BJ (cell line): ENCODE measurements around the gene OR5A1. TPM values are rescaled to one million over a fixed set of nuclear protein-coding genes. Genes with fewer than 3 reads are reported as not detected.

Experiments used
- CTCF ChIA-PET: fragments of 350-600 bp; formaldehyde crosslinking; extraction: SDS; loops from one replicate; lab custom pipeline; 2021; ENCODE audit warnings: antibody characterized with exemption, inconsistent platforms; lab: Yijun Ruan, JAX
- POLR2A ChIA-PET: fragments of 300-600 bp; sonication (Branson Sonifier 250); formaldehyde crosslinking; extraction: SDS; loops from one replicate; lab custom pipeline; 2021; ENCODE audit warnings: antibody characterized with exemption; lab: Charles Lee
- DNase-seq: peaks from one replicate; pipeline ENCODE4 v3.0.0-alpha.2; 2011; ENCODE audit warnings: low read depth
- H3K27me3 ChIP-seq: 2 replicates; pipeline ENCODE4 v1.6.0; 2011; ENCODE audit warnings: low read length; ENCODE audit not compliant: control insufficient read depth, insufficient read depth
- H3K36me3 ChIP-seq: 2 replicates; pipeline ENCODE4 v1.5.1; 2011; ENCODE audit warnings: low read length; ENCODE audit not compliant: control insufficient read depth, insufficient read depth
- H3K4me3 ChIP-seq: 2 replicates; pipeline ENCODE4 v1.5.1; 2011; ENCODE audit warnings: low read depth, mild to moderate bottlenecking, control low read depth, low read length
- polyA plus RNA-seq: library from polyadenylated mRNA; depleted of rRNA; stranded (reverse); fragments of >200 nt; gene quantifications from 2 replicates; pipeline ENCODE4 v1.2.3, GENCODE V29; 2011
- TF ChIP-seq, protein P1 (sequence below): IDR thresholded peaks from 2 replicates; pipeline ENCODE4 v1.5.1; 2011; ENCODE audit warnings: low read depth, mild to moderate bottlenecking, control low read depth, inconsistent platforms, low read length, moderate library complexity; ENCODE audit not compliant: insufficient read depth

Gene OR5A1
- polyA plus RNA-seq, 1 experiment = not detected

DNA sequence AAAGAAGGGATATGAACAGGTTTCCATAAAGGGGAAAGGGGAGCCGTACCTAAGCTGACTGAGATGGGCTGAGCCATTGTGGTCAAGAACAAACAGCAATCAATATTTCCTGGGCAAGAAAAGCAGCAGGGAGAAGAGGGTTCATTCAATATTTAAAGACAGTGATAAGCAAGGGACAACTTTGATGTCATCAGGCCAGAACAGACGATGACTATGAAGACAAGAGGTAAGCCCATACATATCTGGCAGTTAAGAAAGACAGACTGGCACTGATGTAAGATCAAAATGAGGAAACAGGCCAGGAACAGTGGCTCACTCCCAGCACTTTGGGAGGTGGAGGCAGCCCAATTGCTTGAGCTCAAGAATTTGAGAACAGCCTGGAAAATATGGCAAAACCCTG lies 12.4 kb upstream of the OR5A1 start:
- Histone ChIP-seq H3K36me3 (no peaks in the 10 kb centered on the region), H3K27me3 (no peaks in the 10 kb centered on the region), H3K4me3 (no peak overlapping the region)
- POLR2A ChIA-PET = no interaction called here
- CTCF ChIA-PET = no interaction called here
- TF ChIP-seq, protein P1, sequence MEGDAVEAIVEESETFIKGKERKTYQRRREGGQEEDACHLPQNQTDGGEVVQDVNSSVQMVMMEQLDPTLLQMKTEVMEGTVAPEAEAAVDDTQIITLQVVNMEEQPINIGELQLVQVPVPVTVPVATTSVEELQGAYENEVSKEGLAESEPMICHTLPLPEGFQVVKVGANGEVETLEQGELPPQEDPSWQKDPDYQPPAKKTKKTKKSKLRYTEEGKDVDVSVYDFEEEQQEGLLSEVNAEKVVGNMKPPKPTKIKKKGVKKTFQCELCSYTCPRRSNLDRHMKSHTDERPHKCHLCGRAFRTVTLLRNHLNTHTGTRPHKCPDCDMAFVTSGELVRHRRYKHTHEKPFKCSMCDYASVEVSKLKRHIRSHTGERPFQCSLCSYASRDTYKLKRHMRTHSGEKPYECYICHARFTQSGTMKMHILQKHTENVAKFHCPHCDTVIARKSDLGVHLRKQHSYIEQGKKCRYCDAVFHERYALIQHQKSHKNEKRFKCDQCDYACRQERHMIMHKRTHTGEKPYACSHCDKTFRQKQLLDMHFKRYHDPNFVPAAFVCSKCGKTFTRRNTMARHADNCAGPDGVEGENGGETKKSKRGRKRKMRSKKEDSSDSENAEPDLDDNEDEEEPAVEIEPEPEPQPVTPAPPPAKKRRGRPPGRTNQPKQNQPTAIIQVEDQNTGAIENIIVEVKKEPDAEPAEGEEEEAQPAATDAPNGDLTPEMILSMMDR = no peak
- no peak for DNase-seq

DNA sequence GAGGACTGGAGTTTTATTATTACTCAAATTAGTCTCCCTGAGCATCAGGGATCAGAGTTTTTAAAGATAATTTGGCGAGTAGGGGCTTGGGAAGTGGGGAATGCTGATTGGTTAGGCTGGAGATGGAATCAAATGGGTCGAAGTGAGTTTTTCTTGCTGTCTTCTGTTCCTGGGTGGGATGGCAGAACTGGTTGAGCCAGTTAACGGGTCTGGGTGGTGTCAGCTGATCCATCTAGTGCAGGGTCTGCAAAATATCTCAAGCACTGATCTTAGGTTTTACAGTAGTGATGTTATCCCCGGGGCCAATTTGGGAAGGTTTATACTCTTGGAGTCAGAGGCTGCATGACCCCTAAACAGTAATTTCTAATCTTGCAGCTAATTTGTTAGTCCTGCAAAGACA lies 11.1 kb upstream of the OR5A1 start:
- Histone ChIP-seq H3K36me3 (no peaks in the 10 kb centered on the region), H3K4me3 (no peak overlapping the region), H3K27me3 (no peaks in the 10 kb centered on the region)
- DNase-seq = no peak
- TF ChIP-seq, protein P1 = no peak
- ChIA-PET POLR2A (no interaction called here), CTCF (no interaction called here)

DNA sequence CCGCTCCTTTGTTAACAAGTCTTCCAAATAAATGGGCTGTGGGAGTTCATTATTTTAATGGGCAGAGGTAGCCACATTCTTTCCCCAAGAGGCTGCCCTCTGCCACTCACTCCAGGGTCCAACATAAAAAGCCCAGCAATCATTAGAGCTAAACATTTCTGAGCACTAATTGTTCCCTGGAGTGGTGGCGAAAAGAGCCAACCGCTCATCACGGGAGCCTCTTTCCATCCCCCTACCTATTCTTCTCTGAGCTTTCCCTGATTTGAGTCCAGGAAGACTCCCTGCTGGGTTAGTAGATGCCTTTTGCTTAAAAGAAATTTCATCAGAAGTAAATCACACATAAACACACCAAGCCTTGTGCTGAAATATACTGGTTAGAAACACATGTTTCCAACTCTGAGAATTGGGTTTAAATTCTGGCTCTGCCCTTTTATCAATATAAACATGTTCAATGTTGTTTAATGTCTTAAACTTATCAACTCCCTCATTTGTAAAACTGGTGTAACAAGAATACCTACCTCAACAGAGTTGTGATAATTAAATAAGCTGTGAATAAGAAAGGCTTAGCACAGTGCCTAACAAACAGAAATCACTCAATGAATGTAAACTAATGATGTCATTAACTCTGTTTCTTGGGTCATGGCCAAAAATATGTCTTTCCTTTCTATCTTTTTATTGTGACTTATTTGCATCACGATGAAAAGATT lies 9.8 kb upstream of the OR5A1 start, which contains the start of gene OR5A2:
Gene OR5A2 (minus strand): TSS at position 53 of the 707 bp plus-strand sequence. CDS start 3,460 bp downstream, outside the sequence.
- Histone ChIP-seq H3K4me3 (no peak within 1 kb of the TSS), H3K27me3 (no peaks in the 10 kb centered on the region), H3K36me3 (no peaks in the 10 kb centered on the region)
- TF ChIP-seq, protein P1 = no peak
- ChIA-PET CTCF (no interaction called here), POLR2A (no interaction called here)
- DNase-seq = no peak

DNA sequence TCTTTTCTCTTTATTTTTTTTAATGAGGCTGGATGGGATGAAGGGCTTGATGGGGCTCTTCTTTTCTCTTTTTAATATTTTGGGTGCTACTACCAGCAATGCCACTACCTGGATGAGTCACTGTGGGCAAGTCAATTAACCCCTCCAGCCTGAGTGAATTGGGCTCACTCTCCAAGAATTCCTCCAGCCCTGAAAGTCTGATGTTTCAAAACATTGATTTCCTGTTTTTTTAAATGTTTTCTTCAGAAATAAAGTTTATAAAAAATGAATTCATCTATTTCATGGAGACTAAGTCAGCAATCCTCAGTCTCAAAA lies 9.2 kb upstream of the OR5A1 start:
- H3K4me3 ChIP-seq = no peak overlapping the region
- TF ChIP-seq, protein P1 = no peak
- no peak for DNase-seq
- ChIA-PET POLR2A (no interaction called here), CTCF (no interaction called here)
- H3K27me3 ChIP-seq = no peaks in the 10 kb centered on the region
- H3K36me3 ChIP-seq = no peaks in the 10 kb centered on the region

DNA sequence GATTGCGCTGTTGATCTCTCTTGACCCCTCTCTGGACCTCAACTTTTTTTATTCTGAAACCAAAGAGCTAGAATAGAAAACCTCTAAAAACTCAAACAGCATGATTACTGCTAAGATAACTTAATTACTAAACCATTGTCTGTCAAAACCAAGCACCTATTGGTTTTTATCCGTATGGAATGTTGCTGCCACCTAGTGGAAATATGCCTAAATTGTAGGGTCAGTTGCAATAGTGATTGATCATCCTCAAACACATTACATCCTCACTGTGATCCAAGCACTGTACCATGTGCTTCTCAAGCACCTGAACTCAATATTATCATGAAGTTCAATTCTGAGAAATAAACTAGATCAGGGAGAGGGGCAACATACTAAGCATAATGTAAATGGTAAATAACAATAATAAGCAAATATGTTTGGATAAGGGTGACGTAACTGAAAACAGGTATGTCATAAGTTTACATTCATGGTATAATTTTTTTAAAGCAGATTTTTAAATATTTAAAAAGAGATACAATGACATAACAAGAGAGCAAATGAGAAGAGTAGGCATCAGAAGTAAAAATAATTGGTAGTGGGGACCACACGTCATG lies 6.2 kb upstream of the OR5A1 start:
- Histone ChIP-seq H3K36me3 (no peaks in the 10 kb centered on the region), H3K27me3 (no peaks in the 10 kb centered on the region), H3K4me3 (no peak overlapping the region)
- TF ChIP-seq, protein P1 = peak; percentile 74
- ChIA-PET POLR2A (no interaction called here), CTCF (interaction anchor here (0.8 to 2.6 kb wide), 3 partner anchors 8 to 259 kb away, joined by 3 to 12 read pairs (median 6); partner anchors contain the start of gene DTX4)
- DNase-seq = no peak
